ENCODE data around the gene IL9. TPM values are rescaled to one million over a fixed set of nuclear protein-coding genes. Genes with fewer than 3 reads are reported as not detected.

The IL9 gene
- total RNA-seq, 2 donors from 2014 or later = not detected

DNA sequence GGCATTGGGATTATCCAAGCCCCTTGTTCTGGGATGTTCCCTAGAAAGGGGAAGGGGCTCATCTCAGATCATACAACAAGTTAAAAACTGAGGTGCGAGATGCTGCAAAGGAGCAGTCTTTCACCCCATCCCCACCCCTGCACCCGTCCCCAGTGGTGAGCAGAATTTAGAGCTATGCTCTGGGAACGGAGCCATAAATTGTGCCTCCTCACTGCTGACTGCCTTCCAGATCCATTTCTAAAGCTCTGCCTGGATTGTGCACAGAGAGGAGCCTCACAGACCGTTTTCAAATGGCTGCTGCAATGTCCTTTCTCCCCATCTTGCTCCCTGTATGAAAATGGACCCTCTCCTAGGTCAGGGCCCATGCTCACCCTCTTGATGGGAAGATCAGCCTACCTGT is 52.9 kb downstream of the IL9 start:
- no peaks in the 10 kb centered on the region for H3K27me3 ChIP-seq
- peaks cover 6% of the 10 kb centered on the region for H3K4me1 ChIP-seq
- no peaks in the 10 kb centered on the region for H3K9me3 ChIP-seq
- no peak for DNase-seq
- no peak overlapping the region for H3K9ac ChIP-seq (ENCODE audit: low read depth in 2 of 2, low read length in 2 of 2)
- TF ChIP-seq CTCF (IDR thresholded peaks at IDR 0.05) = no peak
- H3K27ac ChIP-seq = no peak overlapping the region
- no peaks in the 10 kb centered on the region for H3K36me3 ChIP-seq
- no peak overlapping the region for H3K4me3 ChIP-seq
- intact Hi-C loops (cut with DNase I) = no loop called here

Other genes starting within 250 kb of the IL9 start
- gene SLC25A48, start 61.2 kb downstream of the IL9 start, total RNA-seq = 1 to 10 TPM; 4.1 to 6.0 TPM
- gene LECT2, start 59.1 kb upstream of the IL9 start, total RNA-seq = not detected
- gene TGFBI, start 133.1 kb upstream of the IL9 start, total RNA-seq = 10 to 100 TPM; 47.5 to 63.3 TPM
- gene SMAD5, start 237.0 kb upstream of the IL9 start, total RNA-seq = 10 to 100 TPM; 51.9 to 64.1 TPM